HG03159 (cell line): ENCODE results near the gene MYO1H.
"Not testable (repeated sequence)": the region's sequence is repeated elsewhere in the genome, so short reads cannot be mapped to it uniquely, and the experiment has no call there.

Experiments
- ATAC-seq: cut with Tn5 transposase; IDR thresholded peaks from one replicate; pipeline ENCODE4 v1.9.1; 2021; ENCODE audit warnings: mild to moderate bottlenecking, moderate library complexity; ENCODE audit not compliant: unreplicated experiment

MYO1H gene

DNA sequence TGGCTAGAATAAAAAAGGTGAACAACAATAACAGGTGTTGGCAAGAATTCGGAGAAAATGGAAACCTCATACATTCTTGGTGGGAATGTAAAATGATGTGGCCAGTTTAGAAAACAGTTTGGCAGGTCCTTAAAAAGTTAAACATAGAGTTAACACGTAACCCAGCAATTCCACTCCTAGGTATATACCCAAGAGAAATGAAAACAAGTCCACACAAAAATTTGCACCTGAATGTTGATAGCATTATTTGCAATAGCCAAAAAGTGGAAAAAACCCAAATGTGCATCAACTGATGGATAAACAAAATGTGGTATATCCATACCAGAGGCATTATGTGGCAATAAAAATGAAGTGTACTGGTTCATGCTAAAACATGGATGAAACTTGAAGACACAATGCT, 2.3 kb upstream of the MYO1H start:
- ATAC-seq = no peak

DNA sequence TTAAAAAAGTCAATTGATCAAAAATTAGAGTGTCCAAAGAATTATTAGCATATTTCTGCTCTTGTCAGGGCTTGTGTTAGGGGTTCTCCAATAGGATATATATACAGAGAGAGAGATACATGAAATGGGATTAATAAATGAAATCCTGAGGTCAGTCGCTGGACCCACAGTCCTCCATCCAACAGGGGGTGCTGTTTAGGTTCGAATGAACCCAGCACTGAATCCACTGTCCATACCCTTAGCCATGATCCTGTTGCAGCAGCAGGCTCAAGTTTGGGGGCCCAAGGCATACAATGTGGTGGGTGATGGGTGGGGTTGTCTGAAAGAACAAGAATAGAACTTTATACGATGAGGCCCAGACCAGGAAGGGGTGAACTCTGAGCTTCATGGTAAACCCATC, 780 bp upstream of the MYO1H start:
- no peak for ATAC-seq

DNA sequence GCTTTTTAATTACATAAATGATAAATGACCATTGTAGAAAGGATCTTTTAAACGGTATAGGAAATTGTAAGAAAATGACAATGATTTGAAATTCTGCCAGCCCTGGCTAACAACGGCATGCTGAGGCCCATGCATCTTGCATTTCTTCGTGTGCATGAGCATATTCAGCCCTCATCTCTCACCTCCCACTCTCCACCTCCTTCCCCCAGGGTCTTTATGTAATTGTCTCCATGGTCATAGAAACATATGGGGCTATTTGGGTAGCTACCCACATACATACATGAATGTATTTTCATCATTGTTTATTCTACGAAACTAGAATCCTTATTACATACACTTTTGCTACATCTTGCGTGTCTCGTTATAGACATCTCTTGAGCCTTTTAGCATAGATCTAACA, 4.5 kb downstream of the MYO1H start:
- no peak for ATAC-seq

- ATAC-seq = no peak
Observed at GRCh38 chr12:109356577-109356976, 8.9 kb downstream of the MYO1H start.

GRCh38 chr12:109357032-109357431, 9.3 kb downstream of the MYO1H start:
- ATAC-seq = no peak

- no peak for ATAC-seq
Observed at GRCh38 chr12:109358154-109358869, 10.6 kb downstream of the MYO1H start.

- no peak for ATAC-seq
Observed at GRCh38 chr12:109359131-109359690, 11.5 kb downstream of the MYO1H start.

DNA sequence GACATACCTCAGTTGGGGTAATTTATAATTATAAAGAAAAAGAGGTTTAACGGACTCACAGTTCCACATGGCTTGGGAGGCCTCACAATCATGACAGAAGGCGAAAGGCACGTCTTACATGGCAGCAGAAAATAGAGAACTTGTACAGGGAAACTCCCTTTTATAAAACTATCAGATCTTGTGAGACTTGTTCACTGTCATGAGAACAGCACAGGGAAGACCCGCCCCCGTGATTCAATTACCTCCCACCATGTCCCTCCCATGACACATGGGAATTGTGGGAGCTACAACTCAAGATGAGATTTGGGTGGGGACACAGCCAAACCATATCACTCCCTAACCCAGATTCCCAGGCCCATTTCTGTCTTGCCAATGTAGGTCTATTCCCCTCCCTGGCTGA, 22.1 kb downstream of the MYO1H start:
- no peak for ATAC-seq

DNA sequence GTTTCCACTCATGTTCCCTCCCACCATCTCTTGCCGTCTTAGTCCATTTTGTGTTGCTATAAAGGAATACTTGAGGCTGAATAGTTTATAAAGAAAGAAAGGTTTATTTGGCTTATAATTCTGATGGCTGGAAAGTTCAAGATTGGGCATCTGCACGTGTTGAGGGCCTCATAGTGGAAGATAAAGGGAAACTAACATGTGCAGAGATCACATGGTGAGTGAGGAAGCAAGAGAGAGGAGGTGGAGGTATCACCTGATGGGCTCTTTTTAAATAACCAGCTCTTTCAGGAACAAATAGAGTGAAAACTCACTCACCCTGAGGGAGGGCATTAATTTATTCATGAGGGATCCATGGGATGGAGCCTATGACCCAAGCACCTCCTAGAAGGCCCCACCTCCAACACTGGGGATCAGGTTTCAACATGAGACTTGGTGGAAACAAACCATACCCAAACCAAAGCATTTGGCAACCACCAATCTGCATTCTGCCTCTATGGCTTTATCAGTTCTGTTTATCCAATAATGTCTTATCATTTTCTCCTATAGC, 29.5 kb downstream of the MYO1H start:
- no peak for ATAC-seq

- no peak for ATAC-seq
Observed at GRCh38 chr12:109378569-109378968, 30.9 kb downstream of the MYO1H start.

DNA sequence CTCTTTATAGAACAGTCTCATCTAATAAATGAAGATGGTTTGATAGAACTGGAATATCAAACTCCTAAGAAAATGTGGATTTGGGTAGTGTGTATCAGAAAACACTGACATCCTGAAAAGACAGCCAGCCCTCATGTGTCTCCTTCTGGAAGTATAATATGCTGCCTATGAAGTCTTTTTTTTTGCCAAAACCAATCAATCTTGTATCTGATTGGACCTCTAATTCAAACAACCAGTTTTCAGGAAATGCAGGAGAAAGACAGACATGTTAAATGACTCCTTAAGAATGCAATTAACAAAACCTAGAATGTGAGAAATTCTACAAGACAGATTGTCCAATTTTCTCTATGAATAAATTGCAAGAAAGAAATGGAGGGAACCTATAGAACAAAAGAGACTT, 34.3 kb downstream of the MYO1H start:
- no peak for ATAC-seq

- no peak for ATAC-seq
Observed at GRCh38 chr12:109383240-109383639, 35.5 kb downstream of the MYO1H start.

DNA sequence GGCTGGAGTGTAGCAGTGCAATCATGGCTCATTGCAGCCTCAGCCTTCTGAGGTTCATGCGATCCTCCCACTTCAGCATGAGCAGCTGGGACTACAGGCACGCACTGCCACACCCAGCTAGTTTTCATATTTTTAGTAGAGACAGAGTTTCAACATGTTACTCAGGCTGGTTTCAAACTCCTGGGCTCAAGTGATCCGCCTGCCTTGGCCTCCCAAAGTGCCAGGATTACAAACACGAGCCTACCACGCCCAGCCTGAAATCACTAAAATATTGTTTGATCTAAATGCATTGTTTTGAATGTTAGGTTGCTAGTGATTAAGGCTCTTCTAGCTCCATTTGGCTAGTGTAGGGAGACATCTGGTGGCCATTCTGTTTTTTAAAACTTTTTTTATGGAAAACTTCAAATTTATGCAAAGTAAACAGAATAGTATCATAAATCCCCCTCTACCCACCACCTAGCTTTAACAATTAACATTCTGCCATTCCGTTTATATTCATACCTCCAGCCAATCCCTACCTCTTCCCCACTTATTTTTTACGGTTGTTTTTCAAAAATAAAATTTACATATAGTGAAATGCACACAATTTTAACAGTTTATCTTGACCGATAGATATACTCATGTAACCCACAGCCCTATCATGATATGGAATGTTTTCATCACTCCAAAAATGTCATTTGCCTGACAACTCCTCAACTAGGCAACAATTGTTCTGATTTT, 37.8 kb downstream of the MYO1H start:
- no peak for ATAC-seq

DNA sequence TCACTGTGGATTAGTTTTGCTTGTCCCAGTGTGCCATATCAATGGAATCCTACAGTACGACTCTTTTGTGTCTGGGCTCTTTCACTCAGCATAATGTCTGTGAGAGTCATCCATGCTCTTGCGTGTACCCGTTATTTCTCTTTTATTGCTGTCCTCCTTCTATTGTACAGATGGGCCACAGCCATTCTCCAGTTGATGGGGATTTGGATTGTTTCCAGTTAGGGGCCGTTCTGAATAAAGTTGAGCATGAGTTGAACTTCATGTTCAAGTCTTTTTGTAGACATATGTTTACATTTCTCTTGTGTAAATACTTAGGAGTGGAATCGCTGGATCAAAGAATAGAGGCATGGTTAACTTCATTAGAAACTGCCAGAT, 38.3 kb downstream of the MYO1H start:
- ATAC-seq = no peak

DNA sequence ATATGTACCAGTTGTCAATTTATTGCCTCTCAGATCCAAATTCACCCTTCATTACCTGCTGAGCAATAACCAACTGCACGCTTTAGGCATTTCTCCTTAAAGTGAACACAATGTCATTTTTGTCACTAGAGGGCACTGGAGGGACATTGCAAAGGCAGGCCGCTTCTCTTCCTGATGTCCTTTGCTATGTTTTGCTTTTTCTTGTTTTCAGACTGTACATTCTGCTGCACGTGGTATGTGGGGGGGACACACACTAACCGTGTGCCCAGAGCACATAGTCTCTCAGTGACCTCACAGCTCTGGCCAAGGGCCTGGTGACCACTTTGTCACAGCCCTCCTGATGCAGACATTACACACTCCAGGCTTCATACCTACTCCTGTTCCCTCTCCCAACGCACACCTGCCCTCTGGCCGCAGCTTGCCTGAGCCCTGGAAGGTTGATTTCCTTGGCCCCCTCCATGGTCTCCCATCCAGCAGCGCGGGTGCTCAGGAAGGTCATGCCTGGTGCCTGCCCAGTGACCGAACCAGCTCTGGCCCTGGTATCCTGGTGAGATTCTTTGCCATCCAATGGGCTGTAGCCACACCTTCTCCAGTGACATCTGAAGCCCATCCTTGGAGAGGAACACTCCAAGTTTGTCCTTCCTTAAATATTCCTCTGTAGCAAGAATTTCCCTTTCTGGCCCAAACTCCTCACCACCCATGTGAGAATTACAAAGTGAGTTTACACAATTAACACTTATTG, 39.9 kb downstream of the MYO1H start:
- no peak for ATAC-seq

- ATAC-seq = no peak
Observed at GRCh38 chr12:109388167-109388563, 40.5 kb downstream of the MYO1H start.

DNA sequence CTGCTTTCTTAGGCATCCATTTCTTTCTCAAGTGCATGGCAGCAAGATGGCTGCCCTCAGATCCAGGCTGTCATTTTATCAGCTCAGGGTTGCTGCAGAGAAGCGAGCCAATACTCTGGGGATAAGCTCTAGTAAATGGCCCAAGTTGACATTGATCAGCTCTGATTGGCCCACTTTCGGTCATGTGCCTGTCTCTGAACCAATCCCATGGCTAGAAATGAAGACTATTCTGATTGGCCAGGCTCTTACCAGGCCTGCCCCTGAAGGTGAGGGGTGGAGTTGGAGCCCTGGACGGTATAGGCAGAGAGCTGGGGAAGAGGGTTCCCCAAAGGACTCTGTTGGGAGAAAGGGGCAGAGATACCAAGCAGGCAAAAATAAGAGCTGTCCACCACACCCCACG, 41.4 kb downstream of the MYO1H start:
- no peak for ATAC-seq

DNA sequence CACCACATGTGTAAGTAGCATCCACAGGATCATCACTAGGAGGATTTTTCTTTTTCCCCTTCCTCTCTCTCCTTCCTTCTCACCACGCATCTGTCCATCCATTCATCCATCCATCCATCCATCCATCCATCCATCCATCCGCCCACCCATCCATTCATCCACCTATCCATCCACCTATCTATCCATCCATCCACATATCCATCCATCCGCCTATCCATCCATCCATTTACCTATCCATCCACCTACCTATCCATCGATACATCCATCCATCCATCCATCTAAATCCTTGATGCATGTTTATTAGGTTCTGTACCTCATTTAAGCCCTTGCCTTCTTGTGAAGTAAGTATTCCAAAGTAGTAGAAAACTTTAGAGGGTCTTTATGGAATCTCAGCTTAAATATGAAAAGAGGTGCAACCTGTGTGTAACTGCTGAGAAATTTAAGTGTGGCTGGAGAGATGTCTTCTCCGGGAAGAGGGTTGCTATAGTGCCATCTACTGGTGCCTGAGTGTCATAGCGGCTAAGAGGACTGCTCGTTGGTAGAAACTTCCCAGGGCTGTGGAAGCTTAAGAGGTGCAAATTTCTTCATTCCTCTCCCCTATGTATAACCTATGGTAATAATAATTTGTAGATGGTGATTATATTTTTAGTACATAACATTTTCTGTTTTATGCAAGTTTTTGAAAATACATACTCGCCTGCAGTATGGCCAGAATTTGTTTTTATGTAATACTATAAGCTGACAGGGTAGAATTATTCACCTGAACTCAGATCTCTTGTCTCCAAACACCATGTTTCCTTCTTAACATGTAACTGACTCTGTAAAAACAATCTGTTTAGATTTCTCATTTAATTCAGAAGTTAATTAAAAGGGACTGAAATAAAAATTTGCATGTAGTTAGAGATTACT, 46.0 kb downstream of the MYO1H start:
- no peak for ATAC-seq

GRCh38 chr12:109394891-109395290, 47.2 kb downstream of the MYO1H start:
- ATAC-seq = no peak

GRCh38 chr12:109404841-109405240, 57.1 kb downstream of the MYO1H start:
- ATAC-seq = not testable (repeated sequence)
